Uterus (tissue), 4 donors: ENCODE results near the gene HEXB. TPM values are rescaled to one million over a fixed set of nuclear protein-coding genes. Genes with fewer than 3 reads are reported as not detected.
"Not testable (repeated sequence)": the region's sequence is repeated elsewhere in the genome, so short reads cannot be mapped to it uniquely, and the experiment has no call there.

ENCODE experiments used
- DNase-seq, 2 donors: peaks; one replicate each; pipeline ENCODE4 v3.0.0-alpha.2; 2019 to 2020
- H3K27ac ChIP-seq, 2 donors: fragments of 200-600 bp; sonication (generic); 1 replicate in 1 of 2; 2 replicates in 1 of 2; pipeline ENCODE4 v1.5.1; 2016 to 2018
- H3K27me3 ChIP-seq, 2 donors: fragments of 200-600 bp; sonication (generic); one replicate each; pipeline ENCODE4 v1.5.1; 2018 to 2019; ENCODE audit warnings: control low read depth in 1 of 2
- H3K36me3 ChIP-seq, 2 donors: fragments of 200-600 bp; sonication (generic); one replicate each; pipeline ENCODE4 v1.5.1; 2019; ENCODE audit warnings: control low read depth in 1 of 2
- H3K4me1 ChIP-seq, 2 donors: fragments of 200-600 bp; sonication (generic); one replicate each; pipeline ENCODE4 v1.5.1; 2018 to 2019; ENCODE audit warnings: control low read depth in 1 of 2
- H3K4me3 ChIP-seq, 2 donors: fragments of 200-600 bp; sonication (generic); 1 replicate in 1 of 2; 2 replicates in 1 of 2; pipeline ENCODE4 v1.5.1; 2018 to 2019; ENCODE audit warnings: mild to moderate bottlenecking in 1 of 2
- H3K9me3 ChIP-seq, 2 donors: fragments of 200-600 bp; sonication (generic); one replicate each; pipeline ENCODE4 v1.5.1; 2019; ENCODE audit warnings: control low read depth in 1 of 2
- POLR2A ChIP-seq, 2 donors: fragments of 450-650 bp; IDR thresholded peaks; one replicate each; pipeline ENCODE4 v1.6.1; 2016; ENCODE audit warnings: antibody characterized with exemption in 2 of 2, mild to moderate bottlenecking in 1 of 2, moderate library complexity in 1 of 2
- intact Hi-C: fragments of 100-400 bp; cut with DNase I; formaldehyde crosslinking; loops from one replicate; pipeline ENCODE4 v1.15.1; 2023; ENCODE audit warnings: low total_unique reads
- total RNA-seq, 4 donors: library from RNA; depleted of rRNA in 3 of 4; stranded (reverse); fragments of >200 nt in 3 of 4; gene quantifications; one replicate each; pipeline versions ENCODE4 v1.1.0 to v1.2.4, GENCODE V29; 2014 to 2023
- TF ChIP-seq, protein P1 (sequence below), 4 experiments: fragments of 200-600 bp in 2 of 4; fragments of 450-650 bp in 2 of 4; sonication (generic) in 2 of 4; IDR thresholded peaks; one replicate each; pipeline ENCODE4 v1.5.1; 2016 to 2019; ENCODE audit warnings: antibody characterized with exemption in 4 of 4, mild to moderate bottlenecking in 2 of 4, moderate library complexity in 1 of 4
- donor health status: DM: yes; HTN: yes; CAD: no.

HEXB gene
- total RNA-seq, 4 donors from 2014 or later: 115 to 195 (median 146) TPM

DNA sequence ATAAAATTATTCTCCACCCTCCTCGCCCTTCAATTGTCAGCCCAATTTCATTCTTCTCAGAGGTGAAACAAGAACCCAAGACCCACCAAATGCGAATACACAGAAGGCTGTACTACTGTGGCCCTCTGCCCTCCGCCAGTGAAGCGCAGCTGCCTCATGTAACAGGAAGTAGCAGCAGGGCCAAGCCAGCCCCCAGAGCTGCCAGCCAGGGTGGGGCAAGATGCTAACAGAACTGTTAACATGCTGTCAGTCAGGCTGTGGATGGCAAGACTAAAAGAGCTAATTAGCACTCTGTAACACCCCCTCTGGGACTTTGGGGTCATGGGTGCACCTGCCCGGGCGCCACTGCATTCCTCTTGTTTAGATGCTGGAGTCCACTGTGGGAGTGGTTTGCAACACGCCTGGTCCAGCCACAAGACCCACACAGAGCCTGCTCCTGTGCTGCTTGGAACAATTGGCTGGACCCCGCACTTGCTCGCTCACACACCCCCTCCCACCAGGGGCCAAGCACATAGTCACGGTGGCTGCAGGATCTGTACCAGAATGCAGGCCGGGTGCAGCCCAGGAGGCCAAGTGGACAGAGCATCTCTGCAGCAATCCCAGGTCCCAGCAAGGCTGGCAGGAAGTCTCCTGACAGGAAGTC is 14.5 kb upstream of the HEXB start:
- DNase-seq: no peak
- H3K36me3 ChIP-seq: no peaks in the 10 kb centered on the region
- TF ChIP-seq, protein P1, sequence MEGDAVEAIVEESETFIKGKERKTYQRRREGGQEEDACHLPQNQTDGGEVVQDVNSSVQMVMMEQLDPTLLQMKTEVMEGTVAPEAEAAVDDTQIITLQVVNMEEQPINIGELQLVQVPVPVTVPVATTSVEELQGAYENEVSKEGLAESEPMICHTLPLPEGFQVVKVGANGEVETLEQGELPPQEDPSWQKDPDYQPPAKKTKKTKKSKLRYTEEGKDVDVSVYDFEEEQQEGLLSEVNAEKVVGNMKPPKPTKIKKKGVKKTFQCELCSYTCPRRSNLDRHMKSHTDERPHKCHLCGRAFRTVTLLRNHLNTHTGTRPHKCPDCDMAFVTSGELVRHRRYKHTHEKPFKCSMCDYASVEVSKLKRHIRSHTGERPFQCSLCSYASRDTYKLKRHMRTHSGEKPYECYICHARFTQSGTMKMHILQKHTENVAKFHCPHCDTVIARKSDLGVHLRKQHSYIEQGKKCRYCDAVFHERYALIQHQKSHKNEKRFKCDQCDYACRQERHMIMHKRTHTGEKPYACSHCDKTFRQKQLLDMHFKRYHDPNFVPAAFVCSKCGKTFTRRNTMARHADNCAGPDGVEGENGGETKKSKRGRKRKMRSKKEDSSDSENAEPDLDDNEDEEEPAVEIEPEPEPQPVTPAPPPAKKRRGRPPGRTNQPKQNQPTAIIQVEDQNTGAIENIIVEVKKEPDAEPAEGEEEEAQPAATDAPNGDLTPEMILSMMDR (IDR thresholded peaks at IDR 0.05): no peak
- no peak for TF ChIP-seq POLR2A (IDR thresholded peaks at IDR 0.05)
- no peak overlapping the region for H3K27ac ChIP-seq
- no peaks in the 10 kb centered on the region for H3K4me1 ChIP-seq
- intact Hi-C loops: no loop called here
- H3K9me3 ChIP-seq: no peaks in the 10 kb centered on the region
- H3K27me3 ChIP-seq: no peaks in the 10 kb centered on the region
- H3K4me3 ChIP-seq: no peak overlapping the region

DNA sequence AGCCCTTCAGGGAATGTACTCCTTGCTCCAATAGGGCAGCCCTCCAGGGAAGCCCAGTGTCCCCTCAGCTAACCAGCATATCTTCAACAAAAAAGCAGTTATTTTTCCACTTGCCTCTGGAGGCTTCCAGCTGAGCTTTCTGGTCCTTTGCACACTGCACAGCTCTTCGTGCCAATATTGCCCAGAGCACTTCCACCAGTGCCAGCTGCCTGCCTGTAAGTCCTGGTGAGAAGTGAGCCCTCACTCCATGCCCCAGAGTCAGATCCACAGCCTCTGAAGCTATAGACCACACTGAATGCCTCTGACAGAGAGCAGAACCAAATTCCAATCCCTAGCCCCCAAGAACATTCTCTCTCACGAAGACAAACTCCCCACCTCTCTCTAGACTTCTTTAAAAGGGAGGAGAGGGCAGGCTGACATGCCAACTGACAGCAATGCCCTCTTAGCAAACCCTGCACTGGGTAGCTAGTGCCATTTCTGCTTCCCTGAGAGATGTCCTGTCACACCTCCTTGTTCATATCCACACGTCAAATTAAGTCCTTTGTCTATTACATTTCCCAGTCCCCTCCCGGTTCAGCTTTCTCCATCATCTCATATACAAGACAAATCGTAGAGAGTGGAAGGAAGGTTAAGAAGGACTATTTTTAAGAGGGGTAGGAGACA is 12.7 kb upstream of the HEXB start:
- DNase-seq: no peak
- H3K4me1 ChIP-seq: no peaks in the 10 kb centered on the region
- H3K36me3 ChIP-seq: no peaks in the 10 kb centered on the region
- H3K27me3 ChIP-seq: no peaks in the 10 kb centered on the region
- no peaks in the 10 kb centered on the region for H3K9me3 ChIP-seq
- no peak overlapping the region for H3K27ac ChIP-seq
- no peak overlapping the region for H3K4me3 ChIP-seq
- intact Hi-C loops: no loop called here
- TF ChIP-seq, protein P1 (IDR thresholded peaks at IDR 0.05): no peak
- no peak for TF ChIP-seq POLR2A (IDR thresholded peaks at IDR 0.05)

DNA sequence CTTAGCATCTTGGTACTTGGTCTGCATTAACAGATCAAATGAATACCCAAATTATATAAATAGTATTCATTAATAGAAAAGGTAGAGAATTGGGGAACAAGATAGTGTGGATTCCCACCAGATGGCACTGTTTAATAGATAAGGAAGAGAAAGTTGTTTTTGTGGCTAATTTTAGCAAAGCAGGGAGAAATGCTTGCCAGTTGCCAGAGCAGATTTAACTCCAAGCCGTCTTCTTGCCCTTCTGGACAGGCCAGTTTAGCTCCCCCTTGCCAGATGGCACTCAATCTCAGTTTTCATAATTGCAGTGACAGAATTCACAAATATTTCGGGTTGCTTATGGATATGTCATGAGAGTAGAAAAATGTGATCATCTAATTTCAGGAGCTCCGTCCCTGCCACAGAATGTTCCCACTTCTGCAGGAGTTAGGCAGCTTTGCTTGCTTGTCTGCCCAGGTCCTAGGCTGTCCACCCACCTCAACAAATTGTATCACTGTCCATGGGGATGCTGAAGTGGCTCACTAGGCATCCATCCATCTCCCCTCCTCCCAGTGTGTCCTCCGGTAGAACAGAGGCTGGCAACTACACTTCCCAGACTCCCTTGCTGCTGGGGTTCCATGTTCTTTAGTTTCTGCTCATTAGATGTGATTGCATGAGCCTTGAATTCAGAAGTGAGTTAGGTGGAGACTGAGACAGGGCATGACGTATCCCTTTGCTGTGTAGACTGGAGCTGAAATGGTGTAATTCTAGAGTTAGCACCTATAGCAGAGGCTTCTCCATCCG is 11.8 kb upstream of the HEXB start:
- peak overlapping the region; percentile 47 to 63 for H3K27ac ChIP-seq
- H3K9me3 ChIP-seq: no peaks in the 10 kb centered on the region
- intact Hi-C loops: no loop called here
- TF ChIP-seq, protein P1 (IDR thresholded peaks at IDR 0.05): peak; percentile 42 to 69 (median 50)
- no peak for TF ChIP-seq POLR2A (IDR thresholded peaks at IDR 0.05)
- peak in 1 of 2 donors; percentile 26 for DNase-seq
- H3K4me1 ChIP-seq: no peaks in the 10 kb centered on the region
- no peaks in the 10 kb centered on the region for H3K27me3 ChIP-seq
- no peak overlapping the region for H3K4me3 ChIP-seq
- no peaks in the 10 kb centered on the region for H3K36me3 ChIP-seq

DNA sequence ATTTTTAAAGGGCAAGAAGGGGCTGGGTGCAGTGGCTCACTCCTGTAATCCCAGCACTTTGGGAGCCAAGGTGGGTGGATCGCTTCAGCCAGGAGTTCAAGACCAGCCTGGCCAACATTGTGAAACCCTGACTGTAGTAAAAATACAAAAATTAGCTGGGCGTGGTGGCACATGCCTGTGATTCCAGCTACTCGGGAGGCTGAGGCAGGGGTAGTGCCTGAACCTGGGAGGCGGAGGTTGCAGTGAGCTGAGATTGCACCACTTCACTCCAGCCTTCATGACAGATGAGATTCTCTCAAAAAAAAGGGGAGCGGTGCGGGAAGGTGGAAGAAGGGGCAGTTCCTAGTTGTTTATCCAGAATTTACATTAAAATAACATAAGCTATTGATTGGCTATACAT is 8.6 kb upstream of the HEXB start:
- DNase-seq, H3K36me3 ChIP-seq, H3K9me3 ChIP-seq, H3K4me3 ChIP-seq, intact Hi-C loops, H3K27ac ChIP-seq, H3K4me1 ChIP-seq, H3K27me3 ChIP-seq: not testable (repeated sequence)

DNA sequence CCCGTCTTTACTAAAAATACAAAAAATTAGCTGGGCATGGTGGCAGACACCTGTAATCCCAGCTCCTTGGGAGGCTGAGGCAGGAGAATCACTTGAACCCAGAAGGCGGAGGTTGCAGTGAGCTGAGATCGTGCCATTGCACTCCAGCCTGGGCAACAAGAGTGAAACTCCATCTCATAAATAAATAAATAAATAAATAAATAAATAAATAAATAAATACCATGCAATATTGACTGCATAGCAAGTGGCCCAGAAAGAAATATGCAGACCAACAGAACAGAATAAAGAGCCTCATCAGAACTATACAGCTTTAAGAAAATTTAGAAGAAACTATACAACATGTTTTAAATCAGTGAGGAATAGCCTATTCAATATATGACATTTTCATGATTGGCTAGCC is 6.9 kb upstream of the HEXB start:
- H3K36me3 ChIP-seq, H3K4me3 ChIP-seq, H3K9me3 ChIP-seq, H3K27ac ChIP-seq, DNase-seq, intact Hi-C loops, H3K4me1 ChIP-seq, H3K27me3 ChIP-seq: not testable (repeated sequence)

DNA sequence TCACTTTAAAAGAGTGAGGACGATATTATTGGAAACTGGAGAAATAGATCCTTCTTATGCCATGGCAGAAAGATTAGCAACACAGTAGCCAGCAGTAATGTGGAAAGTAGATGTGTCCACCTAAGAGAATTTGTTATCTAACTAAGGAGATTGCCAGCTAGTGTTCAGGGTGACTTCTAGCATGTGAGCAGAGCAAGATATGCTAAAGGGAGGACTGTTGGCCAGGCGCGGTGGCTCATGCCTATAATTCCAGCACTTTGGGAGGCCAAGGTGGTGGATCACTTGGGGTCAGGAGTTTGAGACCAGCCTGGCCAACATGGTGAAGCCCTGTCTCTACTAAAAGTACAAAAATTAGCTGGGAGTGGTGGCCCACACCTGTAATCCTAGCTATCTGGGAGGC is 5.7 kb upstream of the HEXB start:
- H3K27me3 ChIP-seq, H3K4me1 ChIP-seq, H3K36me3 ChIP-seq, intact Hi-C loops, H3K9me3 ChIP-seq, H3K4me3 ChIP-seq, DNase-seq, H3K27ac ChIP-seq: not testable (repeated sequence)
